CMK (cell line): ENCODE data around the gene CDO1.

ENCODE experiments used
- DNase-seq: peaks from one replicate; pipeline ENCODE4 v3.0.0-alpha.2; 2010; ENCODE audit warnings: low read depth

The CDO1 gene

GRCh38 chr5:115785381-115786065 is 30.9 kb downstream of the CDO1 start:
- DNase-seq = no peak

- no peak for DNase-seq
Observed at GRCh38 chr5:115778417-115778816, 38.0 kb downstream of the CDO1 start.

- DNase-seq = no peak
Observed at GRCh38 chr5:115776989-115777388, 39.5 kb downstream of the CDO1 start.

- no peak for DNase-seq
Observed at GRCh38 chr5:115775999-115776398, 40.5 kb downstream of the CDO1 start.

- DNase-seq = no peak
Observed at GRCh38 chr5:115774684-115775083, 41.8 kb downstream of the CDO1 start.

- DNase-seq = no peak
Observed at GRCh38 chr5:115772731-115773475, 43.6 kb downstream of the CDO1 start.

GRCh38 chr5:115770466-115770865 is 46.0 kb downstream of the CDO1 start:
- DNase-seq = peak; percentile 8

GRCh38 chr5:115767424-115767823 is 49.0 kb downstream of the CDO1 start:
- no peak for DNase-seq

GRCh38 chr5:115766608-115767007 is 49.9 kb downstream of the CDO1 start:
- DNase-seq = no peak

- no peak for DNase-seq
Observed at GRCh38 chr5:115758356-115758755, 58.1 kb downstream of the CDO1 start.

- no peak for DNase-seq
Observed at GRCh38 chr5:115755675-115756074, 60.8 kb downstream of the CDO1 start.
